A549 treated with DMSO at 1 μM for 4 hours (cell line): ENCODE data around the gene DRC1. TPM values are rescaled to one million over a fixed set of nuclear protein-coding genes. Genes with fewer than 3 reads are reported as not detected.

Experiments used
- total RNA-seq: library from RNA; stranded (reverse); fragments of 200-300 nt; extraction: Qiagen RNA extraction; gene quantifications from 5 replicates; pipeline ENCODE4 v1.2.3, GENCODE V29; 2022; ENCODE audit warnings: low read depth

The DRC1 gene
- 0.14 to 0.29 TPM (median 0.21 TPM) in 5 replicates for total RNA-seq

GRCh38 chr2:26401739-26402541 is at the start of gene DRC1:
Gene DRC1, plus strand, starts transcription at chr2:26401920. Its CDS starts 70 bp downstream, at chr2:26401990.

GRCh38 chr2:26477911-26478253 is 76.2 kb downstream of the DRC1 start, which contains the start of gene OTOF:
Gene OTOF, minus strand, starts transcription at chr2:26478124.

Other genes with a start within 250 kb of the DRC1 start
- gene GAREM2, start 228.8 kb upstream of the DRC1 start, total RNA-seq, result 6.3 to 11.5 TPM (median 7.3 TPM) in 5 replicates
- 123 to 146 TPM (median 128 TPM) in 5 replicates for gene HADHA, start 157.3 kb upstream of the DRC1 start, total RNA-seq
- gene HADHB, start 157.0 kb upstream of the DRC1 start, total RNA-seq, result 87.9 to 108 TPM (median 100 TPM) in 5 replicates
- gene SELENOI, start 55.8 kb upstream of the DRC1 start, total RNA-seq, result 20.3 to 28.3 TPM (median 24.9 TPM) in 5 replicates
- 0.03 to 0.13 TPM (median 0.10 TPM) in 5 replicates for gene ADGRF3, start 55.1 kb upstream of the DRC1 start, total RNA-seq
- gene OTOF, start 76.2 kb downstream of the DRC1 start, total RNA-seq, result 0.03 to 0.11 TPM (median 0.09 TPM) in 5 replicates
- 0.16 to 0.31 TPM (median 0.26 TPM) in 3 of 5 replicates, not detected in the others for gene CIB4, start 239.4 kb downstream of the DRC1 start, total RNA-seq